Prostate gland (tissue), 2 donors: ENCODE results near the gene HSPG2. TPM values are rescaled to one million over a fixed set of nuclear protein-coding genes. Genes with fewer than 3 reads are reported as not detected.
"Not testable (repeated sequence)": the region's sequence is repeated elsewhere in the genome, so short reads cannot be mapped to it uniquely, and the experiment has no call there.

ENCODE experiments used
- DNase-seq: peaks from one replicate; pipeline ENCODE4 v3.0.0-alpha.2; 2019; ENCODE audit warnings: low spot score
- H3K27ac ChIP-seq, 2 donors: fragments of 200-600 bp; sonication (generic); 2 replicates each; pipeline ENCODE4 v1.5.1; 2017 to 2019
- H3K27me3 ChIP-seq: fragments of 200-600 bp; sonication (generic); replicated peaks from 2 replicates; pipeline ENCODE4 v1.5.1; 2019; ENCODE audit not compliant: insufficient read depth
- H3K36me3 ChIP-seq, 2 donors: fragments of 200-600 bp; sonication (generic); 1 replicate in 1 of 2; 2 replicates in 1 of 2; pipeline versions ENCODE4 v1.5.1 to v1.8.1; 2017 to 2019
- H3K4me1 ChIP-seq: fragments of 200-600 bp; sonication (generic); replicated peaks from 2 replicates; pipeline ENCODE4 v1.5.1; 2019
- H3K4me3 ChIP-seq, 2 donors: fragments of 200-600 bp; sonication (generic); 2 replicates each; pipeline ENCODE4 v1.5.1; 2017 to 2019
- H3K9me3 ChIP-seq: fragments of 200-600 bp; sonication (generic); 2 replicates; pipeline ENCODE4 v1.5.1; 2017
- CTCF ChIP-seq, 4 experiments: fragments of 200-600 bp in 2 of 4; fragments of 450-650 bp in 2 of 4; sonication (generic) in 2 of 4; IDR thresholded peaks; 1 replicate in 3 of 4; 2 replicates in 1 of 4; pipeline ENCODE4 v1.5.1; 2016 to 2019; ENCODE audit warnings: antibody characterized with exemption in 4 of 4, mild to moderate bottlenecking in 2 of 4, moderate library complexity in 2 of 4
- POLR2A ChIP-seq: fragments of 450-650 bp; IDR thresholded peaks from one replicate; pipeline ENCODE4 v1.6.1; 2016; ENCODE audit warnings: antibody characterized with exemption, mild to moderate bottlenecking
- POLR2AphosphoS5 ChIP-seq: sonication (generic); formaldehyde crosslinking; IDR thresholded peaks from one replicate; pipeline ENCODE4 v1.6.1; 2017; ENCODE audit warnings: antibody characterized with exemption
- WGBS: methylation state at CpG from one replicate; pipeline ENCODE4 v1.1.5; 2018; 5-methylcytosine and 5-hydroxymethylcytosine counted together
- intact Hi-C: fragments of 100-400 bp; cut with DNase I; formaldehyde crosslinking; loops from one replicate; pipeline ENCODE4 v1.14.2; 2022
- total RNA-seq, 2 donors: library from RNA; depleted of rRNA; stranded (reverse); fragments of >200 nt; gene quantifications; one replicate each; pipeline ENCODE4 v1.1.0, GENCODE V29; 2016

HSPG2 gene
- total RNA-seq, 2 donors from 2014 or later = 135 to 257 TPM

- WGBS = 62% methylated on average over 11 of the region's 11 CpGs
- H3K27me3 ChIP-seq = no peaks in the 10 kb centered on the region
- no peak for TF ChIP-seq CTCF (IDR thresholded peaks at IDR 0.05)
- no peak for TF ChIP-seq POLR2AphosphoS5
- no peak for TF ChIP-seq POLR2A
- no peaks in the 10 kb centered on the region for H3K9me3 ChIP-seq
- no peak overlapping the region for H3K27ac ChIP-seq
- no peaks in the 10 kb centered on the region for H3K4me1 ChIP-seq
- no peaks in the 10 kb centered on the region for H3K36me3 ChIP-seq
- no peak for DNase-seq
- intact Hi-C loops = no loop called here
- H3K4me3 ChIP-seq = no peak overlapping the region
Measured at GRCh38 chr1:21946836-21947587, 9.9 kb upstream of the HSPG2 start.

- WGBS = 36% methylated on average over 3 of the region's 3 CpGs
- no peaks in the 10 kb centered on the region for H3K27me3 ChIP-seq
- H3K4me3 ChIP-seq = no peak overlapping the region
- H3K36me3 ChIP-seq = no peaks in the 10 kb centered on the region
- intact Hi-C loops = loop anchor here (5.0 kb wide), 1 partner anchor 47 kb away; no protein-coding TSS in a partner anchor
- DNase-seq = no peak
- no peaks in the 10 kb centered on the region for H3K4me1 ChIP-seq
- H3K27ac ChIP-seq = peak overlapping the region; percentile 39 to 51
- no peak for TF ChIP-seq POLR2AphosphoS5
- TF ChIP-seq CTCF (IDR thresholded peaks at IDR 0.05) = no peak
- no peak for TF ChIP-seq POLR2A
- H3K9me3 ChIP-seq = no peaks in the 10 kb centered on the region
Measured at GRCh38 chr1:21944733-21945073, 7.6 kb upstream of the HSPG2 start.

- not testable (repeated sequence) for H3K4me1 ChIP-seq
- intact Hi-C loops = loop anchor here (5.0 kb wide), 1 partner anchor 46 kb away; no protein-coding TSS in a partner anchor
Measured at GRCh38 chr1:21942959-21943640, 6.0 kb upstream of the HSPG2 start.

GRCh38 chr1:21942464-21942863 is 5.4 kb upstream of the HSPG2 start:
- Histone ChIP-seq H3K4me1 (no peaks in the 10 kb centered on the region), H3K4me3 (no peak overlapping the region), H3K9me3 (no peaks in the 10 kb centered on the region), H3K27me3 (no peaks in the 10 kb centered on the region), H3K36me3 (no peaks in the 10 kb centered on the region), H3K27ac (peak overlapping the region in 1 of 2 donors; percentile 44)
- TF ChIP-seq POLR2A (no peak), POLR2AphosphoS5 (no peak), CTCF (IDR thresholded peaks at IDR 0.05) (no peak)
- intact Hi-C loops = loop anchor here (5.0 kb wide), 1 partner anchor 45 kb away; no protein-coding TSS in a partner anchor
- no peak for DNase-seq
- WGBS = 69% methylated on average over 10 of the region's 10 CpGs

More at GRCh38 chr1:21942959-21943640, 6.0 kb upstream of the HSPG2 start:
- not testable (repeated sequence) for H3K9me3 ChIP-seq, DNase-seq, H3K4me3 ChIP-seq, H3K36me3 ChIP-seq, H3K27me3 ChIP-seq
- 63% methylated on average over 19 of the region's 19 CpGs for WGBS
- TF ChIP-seq POLR2AphosphoS5 = peak; percentile 23
- H3K27ac ChIP-seq = peak overlapping the region in 1 of 2 donors; percentile 44

- intact Hi-C loops = loop anchor here (5.0 kb wide), 1 partner anchor 44 kb away; no protein-coding TSS in a partner anchor
- no peaks in the 10 kb centered on the region for H3K36me3 ChIP-seq
Measured at GRCh38 chr1:21941370-21941769, 4.3 kb upstream of the HSPG2 start.

More at GRCh38 chr1:21941370-21941769, 4.3 kb upstream of the HSPG2 start:
- TF ChIP-seq POLR2A (no peak), POLR2AphosphoS5 (no peak), CTCF (IDR thresholded peaks at IDR 0.05) (no peak)
- WGBS = 81% methylated on average over 5 of the region's 5 CpGs
- H3K27ac ChIP-seq = peak overlapping the region; percentile 63 to 80
- no peak for DNase-seq
- H3K4me1 ChIP-seq = no peaks in the 10 kb centered on the region
- no peaks in the 10 kb centered on the region for H3K9me3 ChIP-seq
- no peak overlapping the region for H3K4me3 ChIP-seq
- no peaks in the 10 kb centered on the region for H3K27me3 ChIP-seq
